Left colon (tissue), 2 donors: ENCODE data around the gene EIF4G3. TPM values are rescaled to one million over a fixed set of nuclear protein-coding genes. Genes with fewer than 3 reads are reported as not detected.
"Not testable (repeated sequence)": the region's sequence is repeated elsewhere in the genome, so short reads cannot be mapped to it uniquely, and the experiment has no call there.

Source experiments
- ATAC-seq: fragments of 200-7000 bp; cut with Tn5 transposase; one replicate; pipeline ENCODE4 v1.9.1; 2020; ENCODE audit warnings: mild to moderate bottlenecking, moderate library complexity
- DNase-seq, 2 donors: peaks; one replicate each; pipeline ENCODE4 v3.0.0-alpha.2; 2020
- intact Hi-C, 2 donors: fragments of 100-400 bp; cut with DNase I in 1 of 2; cut with micrococcal nuclease in 1 of 2; formaldehyde crosslinking; loops; one replicate each; pipeline versions ENCODE4 v1.11.2 to v1.14.0; 2022; cut with DNase I, micrococcal nuclease
- total RNA-seq, 2 donors: library from RNA; stranded (reverse); fragmentation: NEBNext Ultra II Directional; extraction: Animal tissue kit (Norgen Biotek cat#: 25700); gene quantifications; one replicate each; pipeline ENCODE4 v1.2.1, GENCODE V29; 2021
- donor health status: DM: no; HTN: no; CAD: no.
- donor health status: DM: yes; HTN: yes; CAD: no.

The EIF4G3 gene
- total RNA-seq, 2 donors from 2014 or later: 75.1 to 80.0 TPM

- intact Hi-C loops: loop anchor here (5.0 kb wide), 2 partner anchors 210 to 495 kb away; no protein-coding TSS in a partner anchor
- ATAC-seq (no peak), DNase-seq (no peak)
These were observed 15.6 kb upstream of the EIF4G3 start for GRCh38 chr1:21192284-21192683.

DNA sequence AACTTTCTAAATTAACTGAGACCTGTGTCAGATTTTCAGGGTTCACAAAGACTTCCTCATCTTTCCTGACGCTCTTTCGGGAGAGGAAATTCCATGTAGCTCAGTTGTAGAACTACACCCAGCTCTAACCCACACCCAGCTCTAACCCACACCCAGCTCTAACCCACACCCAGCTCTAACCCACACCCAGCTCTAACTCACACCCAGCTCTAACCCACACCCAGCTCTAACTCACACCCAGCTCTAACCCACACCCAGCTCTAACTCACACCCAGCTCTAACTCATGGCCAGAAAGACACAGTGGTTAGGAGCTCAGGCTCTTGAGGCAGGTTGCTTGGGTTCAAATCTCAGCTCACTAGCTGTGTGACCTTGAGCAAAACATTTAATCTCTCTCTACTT, 14.1 kb upstream of the EIF4G3 start:
- DNase-seq: peak; percentile 19 to 51
- intact Hi-C loops: loop anchor here (5.0 kb wide), 2 partner anchors 208 to 493 kb away; no protein-coding TSS in a partner anchor
- ATAC-seq: peak; percentile 66

- ATAC-seq (peak; percentile 15), DNase-seq (no peak)
- intact Hi-C loops: loop anchor here (5.0 to 10.0 kb wide), 3 partner anchors 205 to 493 kb away; no protein-coding TSS in a partner anchor
These were observed 13.3 kb upstream of the EIF4G3 start for GRCh38 chr1:21189906-21190500.

GRCh38 chr1:21189421-21189820, 12.7 kb upstream of the EIF4G3 start:
- peak; percentile 9 for ATAC-seq
- intact Hi-C loops: loop anchor here in 1 of 2 donors (10.0 kb wide), 1 partner anchor 205 kb away; no protein-coding TSS in a partner anchor
- no peak for DNase-seq

DNA sequence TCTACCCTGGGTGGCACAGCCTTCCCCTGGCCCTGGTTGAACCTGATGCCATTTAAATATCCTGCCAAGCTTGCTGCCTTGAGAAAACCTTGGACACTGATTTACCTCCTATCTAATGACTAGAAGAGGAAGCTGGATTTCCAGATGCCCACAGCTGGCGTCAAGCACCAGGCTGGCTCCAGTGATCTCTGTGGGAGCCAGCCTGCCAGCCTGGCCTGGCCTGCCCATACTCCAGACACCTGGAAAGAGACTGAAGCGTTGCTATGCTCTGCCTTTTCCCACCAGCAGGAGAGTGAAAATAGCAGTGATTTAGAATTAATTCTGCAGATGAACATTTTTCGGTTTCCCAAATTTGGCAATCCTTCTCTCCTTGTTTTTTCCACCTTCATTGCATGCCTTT, 11.5 kb upstream of the EIF4G3 start:
- intact Hi-C loops: loop anchor here in 1 of 2 donors (10.0 kb wide), 1 partner anchor 203 kb away; no protein-coding TSS in a partner anchor
- ATAC-seq (no peak), DNase-seq (no peak)

DNA sequence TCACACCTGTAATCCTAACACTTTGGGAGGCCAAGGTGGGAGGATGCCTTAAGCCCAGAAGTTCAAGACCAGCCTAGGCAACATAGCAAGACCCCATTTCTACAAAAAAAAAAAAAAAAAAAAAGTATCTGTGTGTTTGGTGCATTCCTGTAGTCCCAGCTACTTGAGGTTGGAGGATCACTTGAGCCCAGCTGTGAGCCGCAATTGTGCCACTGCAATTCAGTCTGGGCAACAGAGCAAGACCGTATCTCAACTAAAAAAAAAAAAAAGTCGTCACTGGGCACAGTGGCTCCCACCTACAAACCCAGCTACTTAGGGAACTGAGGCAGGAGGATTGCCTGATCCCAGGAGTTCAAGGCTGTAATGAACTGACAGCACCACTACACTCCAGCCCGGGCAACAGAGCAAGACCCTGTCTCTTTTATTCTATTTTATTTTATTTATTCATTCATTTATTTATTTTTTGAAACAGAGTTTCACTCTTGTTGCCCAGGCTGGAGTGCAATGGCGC, 8.6 kb upstream of the EIF4G3 start:
- ATAC-seq (no peak), DNase-seq (no peak)
- intact Hi-C loops: loop anchor here in 1 of 2 donors (10.0 kb wide), 1 partner anchor 200 kb away; no protein-coding TSS in a partner anchor

DNA sequence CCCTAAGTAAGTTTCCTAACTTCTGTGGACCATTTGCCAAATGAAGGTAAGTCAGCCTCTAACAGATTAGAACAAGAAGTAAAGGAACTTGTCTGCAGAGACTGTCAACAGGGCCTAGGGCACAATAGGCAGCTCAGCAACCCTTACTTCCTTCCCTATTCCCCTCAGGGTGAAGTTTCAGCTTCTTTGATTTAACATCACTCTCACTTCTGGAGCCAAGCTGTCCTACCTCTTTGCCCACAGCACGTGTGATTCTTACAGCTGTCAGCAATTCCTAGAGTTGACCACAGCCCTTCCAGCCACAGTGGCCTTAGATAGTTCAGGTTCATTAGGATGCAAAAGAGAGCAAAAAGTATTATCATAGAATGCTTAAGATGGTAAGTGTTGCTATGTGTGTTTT, 7.6 kb upstream of the EIF4G3 start:
- DNase-seq: no peak
- ATAC-seq: peak; percentile 7
- intact Hi-C loops: loop anchor here in 1 of 2 donors (10.0 kb wide), 1 partner anchor 199 kb away; no protein-coding TSS in a partner anchor

DNA sequence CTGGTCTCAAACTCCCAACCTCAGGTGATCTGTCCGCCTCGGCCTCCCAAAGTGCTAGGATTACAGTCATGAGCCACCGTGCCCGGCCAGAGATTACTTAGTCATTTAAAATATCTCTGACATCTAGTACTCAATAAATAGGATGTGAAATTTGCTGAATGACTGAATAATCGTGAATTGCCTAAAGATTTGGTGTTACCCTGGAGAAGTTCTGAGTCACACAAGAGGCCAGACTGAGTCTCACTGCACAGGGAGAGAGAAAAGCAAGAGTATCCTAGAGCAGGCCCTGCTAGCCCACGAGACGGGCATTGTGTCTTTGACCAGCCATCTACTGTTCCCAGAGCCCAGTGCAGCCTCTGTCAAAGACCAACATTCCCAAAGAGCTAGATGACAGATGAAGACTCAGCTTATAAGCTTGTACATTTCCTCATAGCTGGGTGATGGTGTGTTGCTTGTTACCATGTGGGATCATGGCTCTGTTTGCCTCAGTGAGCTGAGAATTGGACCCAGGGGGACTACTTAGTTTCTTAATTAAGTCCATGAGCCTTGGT, 5.6 kb upstream of the EIF4G3 start:
- DNase-seq (no peak), ATAC-seq (no peak)
- intact Hi-C loops: loop anchor here in 1 of 2 donors (10.0 kb wide), 1 partner anchor 197 kb away; no protein-coding TSS in a partner anchor

GRCh38 chr1:21178271-21178670, 1.6 kb upstream of the EIF4G3 start:
- ATAC-seq, DNase-seq, intact Hi-C loops: not testable (repeated sequence)

DNA sequence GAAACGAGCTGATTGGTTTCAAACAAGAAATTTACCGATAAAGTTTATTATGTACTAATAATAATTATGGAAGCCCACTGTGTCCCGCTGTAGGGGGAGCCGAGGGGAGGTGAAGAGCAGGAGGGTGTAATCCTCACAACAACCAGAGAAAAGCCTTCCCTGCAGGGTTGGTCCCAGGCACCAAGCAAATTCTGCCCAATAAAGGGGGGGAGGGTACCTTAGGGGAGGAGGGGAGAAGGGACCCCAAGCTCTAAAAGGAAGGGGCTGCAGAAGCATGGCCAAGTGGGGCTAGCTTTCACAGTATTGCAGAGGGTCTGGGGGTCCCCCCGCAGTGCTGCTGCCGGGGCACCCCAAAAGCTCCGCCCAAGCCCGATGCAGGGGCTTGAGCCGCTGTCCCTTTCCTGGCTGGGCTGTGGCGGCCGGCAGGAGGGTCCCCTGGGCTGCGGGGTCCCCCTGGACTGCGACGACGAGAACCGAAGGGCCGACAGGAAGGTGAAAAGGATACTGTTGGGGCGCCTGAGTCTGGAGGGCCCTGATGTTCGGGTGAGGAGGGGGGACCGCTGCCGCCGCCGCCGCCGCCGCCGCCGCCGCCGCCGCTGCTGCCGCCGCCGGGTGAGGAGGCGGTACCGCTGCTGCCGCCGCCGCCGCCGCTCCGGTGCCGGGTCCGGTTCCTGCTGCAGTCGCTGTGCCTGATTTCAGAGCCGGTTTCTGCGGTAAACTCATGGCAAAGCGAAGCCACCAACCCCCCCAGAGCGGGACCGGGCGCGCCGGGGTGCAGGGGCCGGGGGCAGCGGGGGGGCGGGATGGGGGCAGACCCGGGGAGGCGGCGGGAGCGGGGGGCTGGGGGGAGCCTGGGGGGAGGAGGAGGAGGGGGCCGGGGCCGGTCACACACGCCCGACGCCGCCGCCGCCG, 771 bp downstream of the EIF4G3 start:
- ATAC-seq (peak; percentile 23), DNase-seq (peak; percentile 41 to 60)
- intact Hi-C loops: no loop called here

DNA sequence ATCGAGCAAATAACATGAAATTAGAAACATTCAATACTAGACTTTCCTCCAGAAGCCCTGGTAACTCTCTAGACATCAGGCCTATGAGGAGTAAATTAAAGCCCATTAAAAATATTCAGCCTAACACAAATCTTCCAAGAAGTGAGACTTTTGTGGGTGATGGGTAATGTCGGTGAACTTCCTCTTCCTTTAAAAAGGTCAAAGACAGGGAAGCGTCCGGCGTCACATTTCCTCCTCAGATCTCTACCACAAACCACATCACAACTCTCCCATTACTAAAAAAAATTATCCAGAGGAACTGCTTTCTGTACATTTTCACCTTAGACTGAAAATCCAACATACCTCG, 1.4 kb downstream of the EIF4G3 start:
- DNase-seq (peak; percentile 70 to 75), ATAC-seq (peak; percentile 48)
- intact Hi-C loops: no loop called here

- intact Hi-C loops: no loop called here
- peak; percentile 2 for ATAC-seq
These were observed 1.9 kb downstream of the EIF4G3 start for GRCh38 chr1:21174654-21175323.

DNA sequence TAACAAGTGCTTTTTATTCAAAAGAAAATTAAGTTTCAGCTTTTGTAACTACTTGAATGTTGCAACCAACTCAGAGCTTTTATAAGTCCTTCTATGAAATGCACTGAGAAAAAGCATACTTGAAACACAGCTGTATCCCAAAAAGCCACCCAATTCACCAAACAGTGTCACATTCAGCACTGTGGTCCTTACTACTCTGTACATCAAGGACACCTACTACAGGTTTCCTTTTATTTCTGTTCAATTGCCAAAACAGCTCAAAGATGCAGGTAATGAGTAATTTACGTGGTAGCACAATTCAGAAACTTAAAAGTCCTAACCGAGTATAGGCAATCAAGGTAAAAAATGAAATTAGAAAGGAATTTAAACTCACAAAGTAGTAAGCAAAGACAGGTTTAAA, 2.5 kb downstream of the EIF4G3 start:
- DNase-seq: no peak
- intact Hi-C loops: no loop called here
- no peak for ATAC-seq

More at GRCh38 chr1:21174654-21175323, 1.9 kb downstream of the EIF4G3 start:
- no peak for DNase-seq

- intact Hi-C loops, DNase-seq, ATAC-seq: not testable (repeated sequence)
These were observed 3.6 kb downstream of the EIF4G3 start for GRCh38 chr1:21173096-21173495.

GRCh38 chr1:21170837-21171236, 5.9 kb downstream of the EIF4G3 start:
- intact Hi-C loops: not testable (repeated sequence)

GRCh38 chr1:21168444-21168843, 8.3 kb downstream of the EIF4G3 start:
- intact Hi-C loops: no loop called here
- ATAC-seq (no peak), DNase-seq (no peak)

More at GRCh38 chr1:21170837-21171236, 5.9 kb downstream of the EIF4G3 start:
- not testable (repeated sequence) for ATAC-seq, DNase-seq

- intact Hi-C loops: no loop called here
- DNase-seq: no peak
- no peak for ATAC-seq
These were observed 11.1 kb downstream of the EIF4G3 start for GRCh38 chr1:21165646-21166045.

GRCh38 chr1:21165076-21165475, 11.6 kb downstream of the EIF4G3 start:
- no peak for DNase-seq
- intact Hi-C loops: no loop called here
- ATAC-seq: no peak
